Activated CD4-positive, CD25-positive, alpha-beta regulatory T cell (primary cell): ENCODE data around the gene LRRC14B.
"Not testable (repeated sequence)": the region's sequence is repeated elsewhere in the genome, so short reads cannot be mapped to it uniquely, and the experiment has no call there.

ENCODE experiments used
- DNase-seq, 4 experiments: peaks; one replicate each; lab custom pipeline; 2025; lab: John Stamatoyannopoulos, UW

Gene LRRC14B

GRCh38 chr5:241045-241669 lies 49.9 kb downstream of the LRRC14B start:
- not testable (repeated sequence) for DNase-seq

DNA sequence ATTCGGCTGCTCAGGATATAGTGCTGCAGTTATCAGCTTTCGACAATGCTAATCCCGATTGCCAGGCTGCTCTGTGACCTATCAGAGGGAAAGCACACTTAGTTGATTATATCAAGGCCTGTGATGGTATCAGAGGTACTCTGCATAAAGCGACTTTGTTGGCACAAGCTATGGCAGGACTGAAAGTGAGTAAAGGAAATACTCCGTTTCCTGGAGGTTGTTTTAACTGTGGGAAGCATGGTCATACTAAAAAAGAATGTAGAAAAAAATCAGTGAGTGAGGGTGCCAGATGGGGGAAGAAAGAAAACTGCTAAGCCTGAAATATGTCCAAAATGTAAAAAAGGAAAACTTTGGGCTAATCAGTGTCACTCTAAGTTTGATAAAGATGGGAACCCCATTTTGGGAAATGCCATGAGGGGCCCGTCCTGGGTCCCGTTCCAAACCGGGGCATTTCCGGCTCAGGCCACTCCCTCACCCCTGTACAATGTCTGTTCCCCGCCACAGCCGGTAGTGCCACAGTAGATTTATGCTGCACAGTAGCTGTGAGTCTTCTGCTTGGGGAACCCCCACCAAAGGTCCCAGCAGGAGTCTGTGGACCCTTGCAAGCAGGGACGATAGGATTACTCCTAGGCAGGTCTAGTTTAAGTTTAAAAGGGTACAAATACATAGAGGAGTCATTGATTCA lies 52.5 kb downstream of the LRRC14B start:
- DNase-seq: not testable (repeated sequence)

- not testable (repeated sequence) for DNase-seq
Measured at GRCh38 chr5:245717-246116, 54.4 kb downstream of the LRRC14B start.
